GM18526 (cell line): Measurements from ENCODE around the gene ATP5ME.

Experiments used
- POLR2A ChIP-seq: IDR thresholded peaks from 3 replicates; pipeline ENCODE4 v1.6.1; 2011; ENCODE audit not compliant: insufficient read length; ENCODE audit errors: extremely low read depth

ATP5ME gene

DNA sequence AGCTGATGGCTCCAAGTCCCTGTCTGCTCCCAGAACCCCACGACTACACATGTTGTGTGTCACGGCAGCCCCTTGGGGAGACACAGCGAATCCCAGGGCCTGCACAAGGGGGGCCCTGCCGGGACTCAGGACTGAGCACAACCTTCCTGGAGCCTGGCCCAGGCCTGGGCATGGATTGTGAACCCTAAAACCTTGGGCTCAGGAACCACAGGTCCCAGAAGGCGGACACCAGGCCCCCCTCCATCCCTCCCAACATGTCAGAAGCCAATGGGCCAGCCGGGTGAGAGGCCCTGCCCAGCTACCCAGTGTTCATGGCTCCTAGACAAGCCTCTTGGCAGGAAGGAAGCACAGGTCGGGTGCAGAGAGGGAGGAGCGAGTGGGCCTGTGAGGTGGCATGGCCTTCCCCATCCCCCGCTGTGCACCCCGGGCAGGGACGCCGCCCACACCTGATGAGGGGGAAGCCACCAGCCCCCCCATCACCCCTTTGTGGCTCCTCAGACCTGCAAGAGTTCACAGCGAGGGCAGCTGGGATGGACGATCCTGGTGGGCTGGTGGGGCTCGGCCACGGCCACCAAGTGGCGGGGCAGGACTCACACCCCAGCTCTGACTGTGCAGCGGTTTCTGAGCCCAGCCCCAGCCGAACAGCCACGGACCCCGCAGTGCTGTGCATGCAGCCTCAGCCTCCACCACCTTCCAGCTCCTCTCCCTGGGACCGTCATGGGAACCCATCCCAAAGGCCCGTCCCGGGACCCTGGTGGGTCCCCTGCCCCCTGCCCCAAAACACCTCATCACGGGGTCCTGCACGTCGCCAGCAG, 45.0 kb downstream of the ATP5ME start:
- no peak for TF ChIP-seq POLR2A

- TF ChIP-seq POLR2A: no peak
Measured at GRCh38 chr4:628311-628741, 45.8 kb downstream of the ATP5ME start.

- TF ChIP-seq POLR2A: no peak
Measured at GRCh38 chr4:627347-628125, 46.5 kb downstream of the ATP5ME start.

- TF ChIP-seq POLR2A: no peak
Measured at GRCh38 chr4:626201-627091, 47.6 kb downstream of the ATP5ME start.

GRCh38 chr4:625631-626161, 48.4 kb downstream of the ATP5ME start:
- TF ChIP-seq POLR2A: no peak

DNA sequence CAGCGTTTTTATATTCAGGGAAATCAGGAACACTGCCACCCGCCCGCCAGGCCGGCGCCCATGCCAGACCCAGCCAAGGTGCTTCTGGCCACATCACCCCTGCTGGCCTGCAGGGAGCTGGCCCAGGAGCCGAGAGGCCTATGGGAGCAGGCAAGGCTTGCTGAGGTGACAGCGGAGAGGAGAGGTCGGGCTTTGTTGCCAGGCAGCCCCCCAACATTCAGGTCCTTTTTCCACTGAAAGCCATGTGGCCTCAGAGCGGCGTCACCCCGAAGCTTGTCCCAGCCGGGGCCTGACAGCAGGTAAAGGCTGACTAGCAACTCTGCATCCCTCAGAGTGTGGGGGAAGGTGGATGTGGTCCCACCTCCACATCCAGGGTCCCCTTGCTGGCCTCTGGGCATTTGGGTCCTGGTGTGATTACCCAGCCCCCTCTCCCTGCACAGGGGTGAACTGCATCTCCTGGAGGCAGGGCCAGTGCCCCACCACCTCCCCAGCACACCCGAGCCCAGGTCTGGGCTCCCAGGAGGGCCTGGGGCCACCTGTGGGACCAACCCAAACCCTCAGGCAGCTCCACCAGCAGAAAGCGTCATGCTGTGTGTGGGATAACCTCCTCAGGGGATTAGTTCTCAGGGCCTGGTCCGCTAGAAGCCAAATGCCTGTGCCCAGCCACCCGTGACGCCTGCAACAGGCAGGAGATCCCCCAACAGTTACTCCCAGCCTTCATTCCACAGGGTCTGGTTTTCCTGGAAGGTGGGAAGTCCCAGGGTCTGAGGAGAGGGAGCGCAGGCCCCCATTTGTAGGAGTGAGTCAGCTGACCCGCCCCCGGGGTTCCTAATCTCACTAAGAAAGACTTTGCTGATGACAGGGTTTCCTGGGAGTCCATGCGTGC, 49.1 kb downstream of the ATP5ME start, which contains the start of gene PDE6B:
Gene PDE6B (plus strand): TSS at position 869 of the 886 bp plus-strand sequence. CDS start 54 bp downstream, outside the sequence.
- TF ChIP-seq POLR2A: no peak

GRCh38 chr4:623914-624566, 50.0 kb downstream of the ATP5ME start:
- TF ChIP-seq POLR2A: no peak

- no peak for TF ChIP-seq POLR2A
Measured at GRCh38 chr4:622996-623913, 50.8 kb downstream of the ATP5ME start.
